Cardiac septum (tissue), 1 donor: ENCODE results near the gene TMEM120B. TPM values are rescaled to one million over a fixed set of nuclear protein-coding genes. Genes with fewer than 3 reads are reported as not detected.

Experiments used
- DNase-seq: peaks from one replicate; pipeline ENCODE4 v3.0.0-alpha.2; 2020; ENCODE audit warnings: low spot score
- intact Hi-C: fragments of 100-400 bp; cut with DNase I; formaldehyde crosslinking; loops from one replicate; pipeline ENCODE4 v1.14.0; 2022
- total RNA-seq: library from RNA; stranded (reverse); fragmentation: NEBNext Ultra II Directional; extraction: Animal tissue kit (Norgen Biotek cat#: 25700); gene quantifications from one replicate; pipeline ENCODE4 v1.2.1, GENCODE V29; 2021
- donor health status: DM: no; HTN: no; CAD: no.

The TMEM120B gene
- total RNA-seq, 1 donor from 2014 or later = 6.2 TPM

DNA sequence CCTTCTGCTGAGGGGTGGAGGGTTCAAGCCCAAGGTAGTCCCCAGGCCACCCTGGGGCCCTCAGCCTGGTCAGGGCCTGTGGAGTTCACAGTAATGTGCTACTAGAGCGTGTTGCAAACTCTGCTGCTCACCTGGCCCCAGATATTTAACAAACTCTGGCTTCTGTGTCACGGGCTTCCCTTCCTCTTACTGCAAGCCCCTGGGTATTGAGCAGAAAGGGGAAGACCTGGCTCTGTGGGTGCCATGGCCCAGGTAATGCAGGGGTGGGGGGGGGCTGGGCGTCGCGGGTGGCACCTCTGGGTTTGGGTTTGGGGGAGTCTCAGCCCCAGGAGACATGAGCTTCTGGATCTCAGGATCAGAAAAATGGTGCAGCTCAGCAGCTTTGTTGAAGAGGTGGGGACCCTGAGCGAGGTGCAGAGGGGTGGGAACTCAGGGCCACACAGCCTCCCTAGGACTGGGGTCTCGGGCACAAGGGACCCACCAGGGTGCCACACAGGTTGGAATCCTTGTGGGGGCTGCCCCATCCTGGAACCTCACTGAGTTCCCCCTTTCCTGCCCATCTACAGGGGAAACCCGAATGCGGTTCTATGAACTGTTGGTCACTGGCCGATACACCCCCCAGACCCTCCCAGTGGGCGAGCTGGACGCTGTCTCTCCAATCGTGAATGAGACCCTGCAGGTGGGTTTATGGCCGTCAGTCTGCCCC, 95.2 kb downstream of the TMEM120B start:
- no peak for DNase-seq
- intact Hi-C loops = no loop called here

DNA sequence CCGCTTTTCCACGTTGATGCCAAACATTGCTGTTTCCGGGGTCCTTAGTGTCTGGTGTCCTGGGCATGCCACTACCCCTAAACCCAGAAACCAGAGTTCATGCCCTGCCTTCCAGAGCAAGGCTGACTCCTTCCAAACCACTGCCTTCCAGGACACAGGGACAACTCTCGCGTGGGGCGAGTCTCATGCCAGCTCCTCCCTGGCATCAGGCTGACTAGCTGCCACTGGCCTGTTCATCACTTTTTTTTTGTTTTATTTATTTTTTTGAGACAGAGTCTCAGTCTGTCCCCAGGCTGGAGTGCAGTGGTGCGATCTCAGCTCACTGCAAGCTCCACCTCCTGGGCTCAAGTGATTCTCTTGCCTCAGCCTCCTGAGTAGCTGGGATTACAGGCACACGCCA, 96.1 kb downstream of the TMEM120B start:
- intact Hi-C loops = no loop called here
- no peak for DNase-seq

DNA sequence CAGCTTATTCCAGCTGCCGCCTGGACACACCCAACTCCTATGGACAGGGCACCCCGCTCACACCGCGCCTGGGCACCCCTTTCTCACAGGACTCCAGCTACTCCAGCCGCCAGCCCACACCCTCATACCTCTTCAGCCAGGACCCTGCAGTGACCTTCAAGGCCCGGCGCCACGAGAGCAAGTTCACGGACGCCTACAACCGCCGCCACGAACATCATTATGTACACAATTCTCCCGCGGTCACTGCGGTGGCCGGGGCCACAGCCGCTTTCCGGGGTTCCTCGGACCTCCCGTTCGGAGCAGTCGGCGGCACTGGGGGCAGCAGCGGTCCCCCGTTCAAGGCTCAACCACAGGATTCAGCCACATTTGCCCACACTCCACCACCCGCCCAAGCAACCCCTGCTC, 97.2 kb downstream of the TMEM120B start:
- intact Hi-C loops = loop anchor here (5.0 kb wide), 1 partner anchor 32 kb away; no protein-coding TSS in a partner anchor

DNA sequence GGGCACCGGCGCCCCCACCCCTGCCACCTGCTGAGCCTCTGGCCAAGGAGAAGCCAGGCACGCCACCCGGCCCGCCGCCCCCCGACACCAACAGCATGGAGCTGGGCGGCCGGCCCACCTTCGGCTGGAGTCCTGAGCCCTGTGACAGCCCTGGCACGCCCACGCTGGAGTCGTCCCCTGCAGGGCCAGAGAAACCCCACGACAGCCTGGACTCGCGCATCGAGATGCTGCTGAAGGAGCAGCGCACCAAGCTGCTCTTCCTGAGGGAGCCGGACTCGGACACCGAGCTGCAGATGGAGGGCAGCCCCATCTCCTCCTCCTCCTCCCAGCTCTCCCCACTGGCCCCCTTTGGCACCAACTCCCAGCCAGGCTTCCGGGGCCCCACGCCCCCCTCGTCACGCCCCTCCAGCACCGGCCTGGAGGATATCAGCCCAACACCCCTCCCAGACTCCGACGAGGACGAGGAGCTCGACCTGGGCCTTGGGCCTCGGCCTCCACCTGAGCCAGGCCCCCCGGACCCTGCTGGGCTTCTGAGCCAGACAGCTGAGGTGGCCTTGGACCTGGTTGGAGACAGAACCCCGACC, 97.8 kb downstream of the TMEM120B start:
- intact Hi-C loops = loop anchor here (5.0 kb wide), 1 partner anchor 33 kb away; no protein-coding TSS in a partner anchor
- no peak for DNase-seq

More for the DNA sequence above, 97.2 kb downstream of the TMEM120B start:
- no peak for DNase-seq

DNA sequence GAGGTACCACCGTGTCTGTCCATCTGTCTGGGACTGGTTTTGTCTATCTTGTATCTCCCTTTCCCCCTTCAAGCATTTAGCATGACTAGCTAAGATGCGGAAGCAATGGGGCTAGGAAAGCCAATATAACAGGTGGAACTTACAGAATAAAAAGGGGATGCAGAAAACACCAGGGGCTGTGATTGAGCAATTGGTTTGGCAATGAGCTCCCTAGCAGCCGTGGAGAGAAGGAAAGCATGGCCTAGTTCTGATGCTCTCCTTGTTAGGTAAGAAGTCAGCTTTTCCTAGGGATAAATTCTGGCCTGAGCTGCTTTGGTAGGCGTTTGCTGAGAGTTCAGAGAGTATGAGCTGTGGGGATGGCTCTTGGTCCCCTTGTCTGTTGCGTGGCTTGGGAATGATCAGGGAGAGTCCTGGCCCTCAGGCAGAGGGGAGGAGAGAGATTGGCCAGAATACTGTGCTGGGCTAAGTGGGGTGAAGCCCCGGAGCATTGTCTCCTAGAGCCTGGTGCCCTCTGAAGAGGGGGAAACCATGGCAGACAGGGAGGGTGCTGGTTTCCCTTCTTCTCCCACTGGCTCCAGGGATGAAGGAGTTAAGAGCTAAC, 98.4 kb downstream of the TMEM120B start:
- intact Hi-C loops = loop anchor here (5.0 kb wide), 1 partner anchor 34 kb away; no protein-coding TSS in a partner anchor
- no peak for DNase-seq

- intact Hi-C loops = loop anchor here (1.0 to 5.0 kb wide), 3 partner anchors 16 to 77 kb away; partner anchors contain the start of gene PSMD9
- peak; percentile 89 for DNase-seq
Observed at GRCh38 chr12:121811434-121812319, 99.1 kb downstream of the TMEM120B start.

- intact Hi-C loops = loop anchor here (1.0 to 5.0 kb wide), 3 partner anchors 17 to 76 kb away; partner anchors contain the start of gene PSMD9
- peak; percentile 90 for DNase-seq
Observed at GRCh38 chr12:121812320-121812871, 99.8 kb downstream of the TMEM120B start.

GRCh38 chr12:121812921-121813896, 100.7 kb downstream of the TMEM120B start:
- intact Hi-C loops = loop anchor here (1.0 to 5.0 kb wide), 3 partner anchors 18 to 75 kb away; partner anchors contain the start of gene PSMD9
- no peak for DNase-seq

GRCh38 chr12:121813951-121814350, 101.4 kb downstream of the TMEM120B start:
- no peak for DNase-seq
- intact Hi-C loops = loop anchor here (5.0 kb wide), 1 partner anchor 37 kb away; no protein-coding TSS in a partner anchor

DNA sequence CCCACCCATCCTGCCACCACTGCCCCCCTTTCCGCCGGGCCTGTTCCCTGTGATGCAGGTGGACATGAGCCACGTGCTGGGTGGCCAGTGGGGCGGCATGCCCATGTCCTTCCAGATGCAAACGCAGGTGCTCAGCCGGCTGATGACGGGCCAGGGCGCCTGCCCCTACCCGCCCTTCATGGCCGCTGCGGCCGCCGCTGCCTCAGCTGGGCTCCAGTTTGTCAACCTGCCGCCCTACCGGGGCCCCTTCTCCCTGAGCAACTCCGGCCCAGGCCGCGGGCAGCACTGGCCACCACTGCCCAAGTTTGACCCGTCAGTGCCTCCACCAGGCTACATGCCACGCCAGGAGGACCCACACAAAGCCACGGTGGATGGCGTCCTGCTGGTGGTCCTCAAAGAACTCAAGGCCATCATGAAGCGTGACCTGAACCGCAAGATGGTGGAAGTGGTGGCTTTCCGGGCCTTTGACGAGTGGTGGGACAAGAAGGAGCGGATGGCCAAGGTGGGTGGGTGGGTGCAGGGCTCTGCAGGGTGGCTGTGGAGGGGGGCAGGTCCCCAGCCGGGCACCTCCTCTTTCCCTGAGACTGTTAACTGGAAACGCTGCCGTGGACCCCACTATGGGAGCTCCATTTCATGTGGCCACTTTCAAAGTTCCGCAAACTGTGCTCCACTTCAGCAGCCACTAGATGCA, 102.0 kb downstream of the TMEM120B start:
- intact Hi-C loops = loop anchor here (5.0 kb wide), 1 partner anchor 37 kb away; no protein-coding TSS in a partner anchor
- no peak for DNase-seq

- intact Hi-C loops = no loop called here
- no peak for DNase-seq
Observed at GRCh38 chr12:121815263-121815662, 102.7 kb downstream of the TMEM120B start.

DNA sequence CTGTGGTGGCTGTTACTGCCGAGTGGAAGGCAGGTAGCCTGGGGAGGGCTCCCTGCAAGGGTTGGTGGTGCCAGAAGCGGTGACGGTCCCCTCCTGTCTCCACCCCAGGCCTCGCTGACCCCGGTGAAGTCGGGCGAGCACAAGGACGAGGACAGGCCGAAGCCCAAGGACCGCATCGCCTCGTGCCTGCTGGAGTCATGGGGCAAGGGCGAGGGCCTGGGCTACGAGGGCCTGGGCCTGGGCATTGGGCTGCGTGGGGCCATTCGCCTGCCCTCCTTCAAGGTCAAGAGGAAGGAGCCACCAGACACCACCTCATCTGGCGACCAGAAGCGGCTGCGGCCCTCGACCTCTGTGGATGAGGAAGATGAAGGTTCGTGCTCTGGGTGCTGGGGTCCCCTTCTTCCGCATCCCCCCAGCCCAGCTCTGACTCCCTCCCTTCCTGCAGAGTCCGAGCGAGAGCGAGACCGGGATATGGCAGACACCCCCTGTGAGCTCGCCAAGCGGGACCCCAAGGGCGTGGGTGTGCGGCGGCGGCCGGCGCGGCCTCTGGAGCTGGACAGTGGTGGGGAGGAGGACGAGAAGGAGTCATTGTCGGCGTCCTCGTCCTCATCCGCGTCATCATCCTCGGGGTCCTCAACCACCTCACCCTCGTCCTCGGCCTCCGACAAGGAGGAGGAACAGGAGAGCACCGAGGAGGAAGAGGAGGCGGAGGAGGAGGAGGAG, 104.5 kb downstream of the TMEM120B start:
- intact Hi-C loops = no loop called here
- DNase-seq = no peak

DNA sequence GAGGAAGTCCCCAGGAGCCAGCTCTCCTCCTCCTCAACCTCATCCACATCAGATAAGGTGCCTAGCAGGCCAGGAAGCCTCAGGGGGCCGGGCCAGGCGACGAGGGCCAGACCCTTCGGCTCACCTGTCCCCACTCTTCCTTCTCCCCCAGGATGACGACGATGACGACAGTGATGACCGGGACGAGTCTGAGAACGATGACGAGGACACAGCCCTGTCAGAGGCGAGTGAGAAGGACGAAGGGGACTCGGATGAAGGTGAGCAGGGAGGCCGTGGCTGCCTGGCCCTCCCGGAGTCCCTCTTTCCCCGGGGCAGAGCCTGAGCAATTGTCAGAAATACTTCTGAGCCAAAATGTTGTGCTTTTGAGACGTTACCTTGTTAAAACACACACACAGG, 105.1 kb downstream of the TMEM120B start:
- DNase-seq = no peak
- intact Hi-C loops = no loop called here

DNA sequence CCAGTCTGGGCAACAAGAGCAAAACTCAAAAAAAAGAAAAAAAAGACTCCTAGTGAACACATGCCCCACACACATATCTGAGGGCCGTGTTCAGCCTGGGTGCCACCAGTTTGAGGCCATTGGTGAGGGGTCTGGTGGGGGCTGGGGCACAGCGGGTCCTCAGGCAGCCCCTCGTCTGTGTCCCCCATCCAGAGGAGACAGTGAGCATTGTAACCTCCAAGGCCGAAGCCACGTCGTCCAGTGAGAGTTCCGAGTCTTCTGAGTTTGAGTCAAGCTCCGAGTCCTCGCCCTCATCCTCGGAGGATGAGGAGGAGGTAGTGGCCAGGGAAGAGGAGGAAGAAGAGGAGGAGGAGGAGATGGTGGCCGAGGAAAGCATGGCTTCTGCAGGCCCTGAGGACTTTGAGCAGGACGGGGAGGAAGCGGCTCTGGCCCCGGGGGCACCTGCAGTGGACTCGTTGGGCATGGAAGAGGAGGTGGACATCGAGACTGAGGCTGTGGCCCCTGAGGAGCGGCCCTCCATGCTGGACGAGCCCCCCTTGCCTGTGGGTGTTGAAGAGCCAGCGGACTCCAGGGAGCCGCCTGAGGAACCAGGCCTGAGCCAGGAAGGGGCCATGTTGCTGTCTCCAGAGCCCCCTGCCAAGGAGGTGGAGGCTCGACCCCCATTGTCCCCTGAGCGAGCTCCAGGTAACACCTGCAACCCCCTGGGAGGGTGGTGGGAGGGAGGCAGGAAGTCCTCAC, 106.8 kb downstream of the TMEM120B start:
- DNase-seq = no peak
- intact Hi-C loops = no loop called here

DNA sequence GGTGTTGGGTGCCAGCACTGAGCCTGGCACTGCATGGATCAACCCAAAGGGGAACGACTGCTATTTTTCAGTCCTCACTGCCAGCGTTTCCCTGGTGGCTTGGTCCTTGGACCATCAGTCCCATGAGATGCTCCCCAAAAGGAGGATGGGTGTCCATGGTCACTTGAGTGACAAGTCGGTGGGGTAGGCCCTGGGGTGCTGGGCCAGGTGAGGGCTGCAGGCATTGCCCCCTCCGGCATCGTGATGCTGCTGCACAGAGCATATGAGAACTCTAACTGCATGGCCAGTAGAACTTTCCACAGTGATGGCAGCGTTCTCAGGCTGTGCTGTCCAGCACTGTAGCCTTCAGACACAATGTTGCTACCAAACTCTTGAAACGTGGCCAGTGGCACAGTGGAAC, 107.5 kb downstream of the TMEM120B start:
- no peak for DNase-seq
- intact Hi-C loops = no loop called here
